Stimulated activated CD4-positive, alpha-beta T cell treated with anti-CD3 and anti-CD28 coated beads, Interleukin-2, amount 100 ng/mL, for 4 hours (primary cell): ENCODE results near the gene RPS10.
"Not testable (repeated sequence)": the region's sequence is repeated elsewhere in the genome, so short reads cannot be mapped to it uniquely, and the experiment has no call there.

ENCODE experiments used
- DNase-seq: peaks from one replicate; pipeline ENCODE4 v3.0.0-alpha.2; 2020; ENCODE audit warnings: low read depth

Gene RPS10

DNA sequence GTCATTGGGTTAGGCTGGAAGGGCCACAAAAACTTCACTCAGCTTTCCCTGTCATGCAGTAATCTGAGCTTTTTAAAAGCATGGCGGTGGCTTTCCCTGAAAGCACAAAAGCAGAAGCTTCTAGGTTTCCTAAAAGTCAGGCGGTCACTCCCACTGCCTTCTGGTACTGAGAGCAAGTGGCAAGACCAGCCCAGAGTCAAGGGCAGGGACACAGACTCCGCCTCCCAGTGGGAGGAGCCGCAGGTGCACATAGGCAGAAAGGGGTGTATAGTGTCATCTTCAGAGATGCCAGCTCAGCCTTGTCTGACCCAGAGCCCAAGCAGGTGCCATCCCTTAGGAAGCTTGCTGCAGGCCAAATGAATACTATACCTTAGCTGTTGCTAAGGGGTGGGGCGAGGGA lies 22.0 kb upstream of the RPS10 start:
- no peak for DNase-seq

DNA sequence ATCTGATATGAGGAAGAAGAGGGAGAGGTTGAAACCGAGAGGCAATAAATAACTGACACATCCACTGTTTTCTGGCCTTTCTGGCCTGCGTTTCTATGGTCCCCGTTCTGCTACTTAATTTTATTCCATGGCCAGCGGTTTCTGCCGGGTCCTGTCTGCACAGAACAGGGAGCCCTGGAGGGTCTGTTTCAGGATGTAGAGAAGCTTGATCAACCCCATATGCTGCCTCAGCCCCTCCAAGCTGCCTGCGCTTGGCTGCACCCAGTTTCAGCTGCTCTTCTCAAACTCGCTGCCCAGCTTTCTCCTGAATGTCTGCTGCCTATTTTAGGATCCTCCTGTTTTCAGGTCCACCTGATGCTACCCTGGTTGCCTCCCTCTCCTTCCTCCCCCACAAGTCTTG lies 21.5 kb upstream of the RPS10 start:
- no peak for DNase-seq

DNA sequence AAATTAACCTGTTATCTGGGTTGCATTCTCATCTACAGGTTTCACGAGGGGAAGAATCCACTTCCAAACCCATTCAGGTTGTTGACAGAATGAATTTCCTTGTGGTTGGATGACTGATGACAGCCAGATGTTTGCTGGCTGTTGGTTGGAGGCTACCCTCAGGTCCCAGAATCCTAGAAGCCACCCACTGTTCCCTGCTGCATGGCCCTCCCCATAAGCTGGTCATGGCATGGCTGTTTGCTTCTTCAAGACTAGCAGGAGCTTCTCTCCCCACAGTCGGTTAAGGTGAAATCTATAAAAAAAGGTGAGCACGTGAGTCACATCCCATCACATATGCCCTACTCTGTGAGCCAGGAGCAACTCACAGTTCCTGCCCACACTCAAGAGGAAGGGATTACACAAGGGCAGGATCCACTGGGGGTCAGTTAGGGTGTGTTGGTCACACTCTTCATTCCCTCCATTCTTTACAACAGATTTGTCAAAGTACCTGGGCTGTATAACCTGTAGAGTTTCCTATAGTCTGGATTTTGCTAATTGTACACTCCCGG lies 19.5 kb upstream of the RPS10 start:
- DNase-seq = no peak

DNA sequence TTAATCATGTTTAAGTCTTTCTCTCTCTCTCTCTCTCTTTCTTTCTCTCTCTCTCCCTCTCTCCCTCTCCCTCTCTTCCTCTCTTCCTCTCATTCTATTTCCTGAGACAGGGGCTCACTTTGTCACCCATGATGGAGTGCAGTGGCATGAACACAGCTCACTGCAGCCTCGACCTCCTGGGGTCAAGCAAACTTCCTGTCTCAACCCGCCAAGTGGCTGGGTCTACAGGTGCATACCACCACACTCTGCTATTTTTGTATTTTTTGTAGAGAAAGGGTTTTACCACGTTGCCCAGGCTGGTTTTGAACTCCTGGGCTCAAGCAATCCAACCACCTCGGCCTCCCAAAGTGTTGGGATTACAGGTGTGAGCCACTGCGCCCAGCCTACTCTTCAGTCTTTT lies 15.7 kb upstream of the RPS10 start:
- DNase-seq = no peak

DNA sequence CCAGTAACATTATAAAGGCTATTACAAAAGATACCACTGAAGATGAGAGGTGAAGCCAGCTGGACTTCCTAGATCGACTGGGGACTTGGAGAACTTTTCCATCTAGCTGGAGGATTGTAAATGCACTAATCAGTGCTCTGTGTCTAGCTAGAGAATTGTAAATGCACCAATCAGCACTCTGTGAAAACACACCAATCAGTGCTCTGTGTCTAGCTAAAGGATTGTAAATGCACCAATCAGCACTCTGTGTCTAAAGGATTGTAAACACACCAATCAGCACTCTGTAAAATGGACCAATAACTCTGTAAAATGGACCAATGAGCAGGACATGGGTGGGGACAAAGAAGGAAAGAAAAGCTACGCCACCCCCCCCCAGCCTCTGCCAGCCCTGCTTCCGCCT lies 13.6 kb upstream of the RPS10 start:
- no peak for DNase-seq

DNA sequence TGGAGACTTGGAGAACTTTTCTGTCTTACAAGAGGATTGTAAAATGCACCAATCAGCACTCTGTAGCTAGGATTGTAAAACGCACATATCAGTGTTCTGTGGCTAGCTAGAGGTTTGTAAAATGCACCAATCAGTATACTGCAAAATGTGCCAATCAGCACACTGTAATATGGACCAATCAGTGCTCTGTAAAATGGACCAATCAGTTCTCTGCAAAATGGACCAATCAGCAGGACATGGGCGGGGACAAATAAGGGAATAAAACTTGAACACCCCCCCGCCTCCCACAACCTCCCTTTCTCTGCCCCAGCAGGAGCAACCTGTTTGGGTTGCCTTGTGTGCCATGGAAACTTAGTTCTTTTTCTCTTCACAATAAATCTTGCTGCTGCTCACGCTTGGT lies 12.8 kb upstream of the RPS10 start:
- DNase-seq = no peak

DNA sequence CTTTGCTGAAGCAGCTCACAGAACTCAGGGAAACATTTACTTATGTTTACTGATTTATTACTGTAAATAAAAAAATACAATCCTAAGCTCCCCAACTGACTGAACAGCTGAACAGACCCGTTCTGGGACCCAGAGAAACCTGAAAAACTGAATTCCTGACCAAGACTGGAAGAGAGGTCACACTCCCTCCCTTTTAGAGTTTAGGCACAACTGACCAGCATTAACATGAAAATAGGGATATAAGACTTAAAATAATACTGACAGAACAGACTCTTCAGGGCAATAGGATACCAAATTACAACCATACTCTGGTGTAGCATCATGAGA lies 11.7 kb upstream of the RPS10 start:
- DNase-seq = no peak

DNA sequence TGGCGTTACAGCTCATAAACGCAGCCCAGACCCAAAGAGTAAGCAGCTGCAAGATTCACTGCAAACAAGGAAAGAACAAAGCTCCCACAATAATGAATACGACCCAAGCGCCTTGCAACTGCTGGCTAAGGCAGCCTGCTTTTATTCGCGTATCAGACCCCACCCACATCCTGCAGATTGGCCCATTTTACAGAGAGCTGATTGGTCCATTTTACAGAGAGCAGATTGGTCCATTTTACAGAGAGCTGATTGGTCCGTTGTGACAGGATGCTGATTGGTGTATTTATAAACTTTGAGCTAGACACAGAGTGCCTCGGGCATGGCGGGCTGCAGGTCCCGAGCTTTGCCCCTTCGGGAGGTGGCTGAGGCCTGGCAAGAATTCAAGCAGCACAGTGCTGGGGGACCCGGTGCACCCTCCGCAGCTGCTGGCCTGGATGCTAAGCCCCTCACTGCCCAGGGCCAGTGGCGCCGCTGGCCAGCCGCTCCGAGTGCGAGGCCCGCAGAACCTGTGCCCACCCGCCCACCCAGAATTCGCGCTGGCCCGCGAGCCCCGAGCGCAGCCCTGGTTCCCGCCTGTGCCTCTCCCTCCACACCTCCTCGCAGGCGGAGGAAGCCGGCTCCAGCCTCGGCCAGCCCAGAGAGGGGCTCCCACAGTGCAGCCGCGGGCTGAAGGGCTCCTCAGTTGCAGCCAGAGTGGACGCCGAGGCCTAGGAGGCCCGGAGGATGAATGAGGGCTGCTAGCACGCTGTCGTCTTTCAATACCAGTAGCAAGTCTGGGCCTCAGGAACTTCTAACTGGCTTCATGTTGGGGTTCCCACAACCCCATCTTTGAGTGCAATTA lies 11.2 kb upstream of the RPS10 start:
- no peak for DNase-seq

DNA sequence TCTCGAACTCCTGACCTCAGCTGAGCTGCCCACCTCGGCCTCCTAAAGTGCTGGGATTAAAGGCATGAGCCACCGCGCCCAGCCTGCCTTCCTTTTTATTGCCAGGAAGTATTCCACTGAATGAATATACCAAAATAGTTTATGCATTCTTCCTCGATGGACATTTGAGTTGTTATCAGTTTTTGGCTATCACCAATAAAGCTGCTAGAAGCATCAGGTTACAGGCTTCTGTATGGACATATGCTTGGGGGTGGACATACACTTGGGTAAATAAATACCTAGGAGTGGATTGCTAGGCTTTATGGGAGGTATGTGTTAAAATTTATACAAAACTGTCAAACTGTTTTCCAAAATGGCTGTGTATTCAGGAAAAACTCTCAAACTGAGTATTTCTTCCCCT lies 10.0 kb upstream of the RPS10 start:
- no peak for DNase-seq

DNA sequence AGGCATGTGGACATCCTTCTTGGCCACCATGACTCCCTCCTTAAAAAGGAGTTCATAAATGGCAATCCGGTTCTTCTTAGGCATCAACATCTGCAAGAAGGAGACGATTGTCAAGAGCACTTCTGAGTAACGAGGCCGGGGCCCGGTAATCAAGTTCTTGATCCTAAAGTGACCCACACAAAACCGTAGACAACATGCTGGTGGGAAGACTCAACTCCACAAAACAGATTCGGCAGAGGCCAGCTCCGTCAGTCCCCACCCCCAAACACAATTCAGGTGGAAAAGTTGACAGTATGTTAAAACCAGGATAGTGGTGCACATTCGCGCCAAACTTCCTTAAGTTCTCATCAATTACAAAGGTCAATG lies 754 bp downstream of the RPS10 start:
- no peak for DNase-seq

DNA sequence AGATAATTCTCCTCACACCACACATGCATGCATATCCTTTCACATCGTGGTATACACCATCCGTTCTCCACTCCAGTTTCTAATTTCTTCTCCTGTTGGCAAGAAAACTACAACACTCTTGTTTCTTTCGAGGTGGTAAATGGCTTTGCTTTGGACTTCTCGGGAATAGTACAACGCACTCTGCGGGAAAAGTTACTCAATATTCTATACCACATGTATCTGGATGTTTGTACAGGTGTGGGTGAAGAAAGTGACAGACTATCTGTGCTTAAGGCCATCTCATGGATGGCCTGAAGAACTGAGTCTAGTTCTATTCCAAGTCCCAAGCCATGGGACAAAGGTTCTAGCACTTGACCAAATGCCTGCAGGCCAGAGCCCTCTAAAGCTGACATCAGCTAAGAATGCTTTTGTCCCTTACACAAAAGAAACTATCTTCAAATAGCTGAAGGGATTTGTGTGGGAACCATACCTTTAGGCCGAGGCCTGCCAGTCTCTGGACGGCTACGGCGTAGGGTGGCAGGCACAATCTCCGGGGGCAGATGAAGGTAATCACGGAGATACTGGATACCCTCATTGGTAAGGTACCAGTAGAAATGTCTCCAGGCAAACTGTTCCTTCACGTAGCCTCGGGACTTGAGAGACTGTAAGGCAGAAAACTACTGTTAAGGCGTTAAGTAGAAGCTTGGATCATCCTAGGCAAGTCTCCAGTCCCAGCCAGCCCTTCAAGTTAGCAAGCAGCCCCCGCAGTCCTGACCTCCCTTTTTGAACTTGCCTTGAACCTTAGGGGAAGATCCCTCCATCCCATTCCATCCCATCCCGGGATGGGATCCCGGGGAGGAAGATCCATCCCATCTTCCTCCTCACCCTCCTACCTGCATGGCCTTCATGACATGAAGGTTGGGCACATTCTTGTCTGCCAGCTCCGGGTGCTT lies 1.4 kb downstream of the RPS10 start:
- DNase-seq = no peak

DNA sequence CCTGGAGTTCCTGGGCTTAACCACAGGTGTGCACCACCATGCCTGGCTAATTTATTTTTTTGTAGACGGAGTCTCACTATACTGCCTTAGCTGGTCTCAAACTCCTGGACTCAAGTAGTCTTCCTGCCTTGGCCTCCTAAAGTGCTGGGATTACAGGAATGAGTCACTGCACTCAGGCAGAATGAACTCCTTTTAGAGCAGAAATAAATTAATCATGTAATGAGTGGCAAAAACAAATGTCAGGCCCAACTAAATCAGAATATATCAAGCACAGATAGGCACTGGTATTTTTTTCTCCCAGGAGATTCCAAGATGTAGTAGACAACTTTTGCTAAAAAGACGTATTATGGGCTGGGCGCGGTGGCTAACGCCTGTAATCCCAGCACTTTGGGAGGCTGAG lies 2.6 kb downstream of the RPS10 start:
- no peak for DNase-seq

DNA sequence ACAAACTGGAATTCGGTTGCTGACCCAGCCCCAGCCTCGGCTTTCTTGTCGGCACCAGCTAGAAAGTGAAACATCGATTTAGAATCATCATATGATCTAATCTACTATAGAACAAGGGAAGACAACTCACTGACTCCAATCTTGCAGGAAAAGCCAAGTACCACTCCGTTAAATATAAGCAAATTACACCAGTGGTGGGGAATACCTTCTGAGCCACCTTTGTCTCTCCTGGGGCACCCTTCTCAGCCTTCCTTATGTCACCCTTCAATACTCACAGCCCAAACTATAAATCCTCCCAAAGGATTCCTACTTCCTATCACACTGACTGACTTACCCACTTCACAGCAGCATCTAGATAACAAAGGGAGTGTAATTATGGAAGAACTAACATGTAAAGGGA lies 7.5 kb downstream of the RPS10 start:
- DNase-seq = no peak

DNA sequence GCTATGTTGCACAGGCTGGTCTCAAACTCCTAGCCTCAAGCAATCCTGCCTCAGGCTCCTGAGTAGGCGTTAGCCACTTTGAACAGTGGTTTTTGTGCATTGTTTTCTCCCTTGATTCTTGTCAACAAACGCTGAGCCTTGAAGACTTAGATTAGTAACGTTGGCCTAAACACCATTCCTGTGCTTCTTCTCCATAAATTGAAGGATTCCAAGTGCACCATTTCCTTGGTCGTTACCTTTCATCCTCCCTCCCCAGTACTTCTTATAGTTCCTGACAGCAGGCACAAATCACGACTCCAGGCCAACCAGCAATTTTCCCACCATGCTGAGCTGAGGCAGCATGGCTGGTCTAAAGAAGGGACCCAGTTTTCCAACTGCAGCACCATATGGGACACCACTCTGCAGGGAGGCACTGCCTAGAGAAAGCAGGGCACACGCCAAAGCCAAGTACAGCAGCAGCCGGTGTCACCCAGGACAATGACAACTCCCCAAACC lies 8.9 kb downstream of the RPS10 start:
- DNase-seq = no peak

DNA sequence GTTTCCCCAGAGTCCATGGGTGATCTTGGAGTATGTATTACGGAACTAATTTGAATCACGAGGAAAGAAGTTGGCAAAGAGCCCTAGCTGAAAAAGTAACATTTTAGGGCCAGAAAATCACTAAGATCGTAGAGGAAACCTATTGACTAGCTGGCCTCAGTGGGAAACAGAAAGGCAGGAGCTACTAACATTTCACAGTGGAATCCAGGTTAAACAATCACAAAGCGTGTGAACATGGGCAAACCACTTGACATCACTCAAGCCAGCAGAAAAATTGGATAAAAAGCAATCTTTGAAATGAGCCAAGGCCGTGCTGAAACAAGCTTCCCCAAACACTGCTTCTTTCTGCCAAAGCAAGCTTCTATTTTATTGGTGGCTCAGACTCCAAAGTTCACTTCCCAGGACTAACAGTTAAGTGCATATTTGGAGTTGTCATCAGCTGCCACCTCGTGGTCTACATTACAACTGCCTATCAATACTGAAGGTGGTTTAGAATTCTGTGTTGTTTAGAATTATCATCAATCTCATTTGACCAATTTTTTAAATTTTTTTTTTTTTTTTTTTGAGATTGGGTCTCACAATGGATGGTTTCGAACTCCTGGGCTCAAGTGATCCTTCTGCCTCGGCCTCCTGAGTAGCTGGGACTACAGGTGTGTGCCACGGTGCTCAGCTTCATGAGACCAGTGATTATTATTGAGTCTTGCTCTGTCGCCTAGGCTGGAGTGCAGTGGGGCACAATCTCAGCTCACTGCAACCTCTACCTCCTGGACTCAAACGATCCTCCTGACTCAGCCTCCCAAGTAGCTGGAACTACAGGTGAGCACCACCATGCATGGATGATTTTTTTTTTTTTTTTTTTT lies 10.6 kb downstream of the RPS10 start:
- no peak for DNase-seq

DNA sequence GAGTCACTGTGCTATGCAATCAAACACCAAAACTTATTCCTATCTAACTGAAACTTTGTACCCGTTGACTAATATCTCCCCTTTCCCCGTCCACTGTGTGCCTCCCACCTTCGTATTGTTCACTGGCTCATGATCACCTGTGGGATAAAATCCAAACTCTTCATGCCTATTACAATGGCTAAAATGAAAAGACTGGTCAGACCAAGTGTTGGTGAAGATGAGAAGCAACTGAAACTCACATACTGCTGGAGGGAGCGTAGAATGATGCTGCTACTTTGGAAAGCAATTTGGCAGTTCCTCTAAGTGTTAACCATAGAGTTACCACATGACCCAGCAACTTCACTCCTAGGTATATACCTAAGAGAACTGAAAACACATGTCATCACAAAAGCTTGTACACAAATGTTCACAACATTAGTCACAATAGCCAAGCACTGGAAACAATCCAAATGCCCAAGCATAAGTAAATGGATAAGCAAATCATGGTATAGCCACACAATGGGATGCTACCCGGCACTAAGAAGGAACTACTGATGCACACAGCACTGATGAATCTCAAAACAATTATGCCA lies 13.1 kb downstream of the RPS10 start:
- DNase-seq = no peak

DNA sequence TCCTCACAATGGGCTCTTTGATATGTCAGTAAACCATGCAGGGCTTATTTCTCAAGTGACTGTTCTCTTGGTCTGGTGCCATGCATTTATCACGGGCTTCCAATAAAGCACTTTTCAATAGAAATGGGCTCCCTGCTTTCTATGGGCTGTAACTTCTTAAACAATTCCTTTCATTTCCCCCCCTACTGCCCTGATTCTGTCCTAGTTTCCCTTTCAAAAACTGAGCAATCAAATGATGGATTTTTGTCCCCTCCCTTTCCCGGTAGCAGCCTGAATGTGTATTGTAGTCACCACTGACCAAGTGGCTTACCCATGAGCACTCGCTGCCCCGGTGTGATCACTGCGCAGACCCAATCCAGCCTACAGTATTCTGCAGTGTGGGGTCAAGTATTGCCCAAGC lies 13.9 kb downstream of the RPS10 start:
- DNase-seq = no peak

DNA sequence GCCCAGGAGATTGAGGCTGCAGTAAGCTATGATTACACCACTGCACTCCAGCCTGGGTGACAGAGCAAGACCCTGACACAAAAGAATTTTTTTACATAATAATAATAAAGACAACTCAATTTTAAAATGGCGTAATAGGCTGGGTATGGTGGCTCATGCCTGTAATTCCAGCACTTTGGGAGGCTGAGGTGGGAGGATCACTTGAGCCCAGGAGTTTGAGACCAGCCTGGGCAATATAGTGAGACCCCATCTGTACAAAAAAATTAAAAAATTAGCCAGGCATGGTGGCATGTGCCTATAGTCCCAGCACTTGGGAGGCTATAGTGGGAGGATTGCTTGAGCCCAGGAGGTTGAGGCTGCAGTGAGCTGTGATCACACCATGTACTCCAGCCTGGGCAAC lies 18.0 kb downstream of the RPS10 start:
- not testable (repeated sequence) for DNase-seq

DNA sequence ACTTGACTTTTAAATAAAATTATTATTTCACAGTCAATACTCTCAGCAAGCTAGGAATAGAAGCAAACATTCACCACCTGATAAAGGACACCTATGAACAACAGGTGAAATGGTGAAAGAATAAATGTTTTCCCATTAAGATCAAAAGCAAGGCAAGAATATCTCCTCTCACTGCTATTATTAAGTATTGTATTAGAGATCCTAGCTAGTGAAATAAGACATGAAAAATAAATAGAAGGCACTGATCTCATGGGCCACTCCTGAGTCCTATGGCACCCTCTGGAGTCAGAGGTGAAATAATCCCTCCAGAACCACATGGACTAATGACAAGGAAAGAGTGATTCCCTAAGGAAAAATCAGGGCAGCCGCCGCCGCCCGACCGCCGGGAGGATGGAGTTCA lies 29.4 kb downstream of the RPS10 start:
- DNase-seq = no peak

DNA sequence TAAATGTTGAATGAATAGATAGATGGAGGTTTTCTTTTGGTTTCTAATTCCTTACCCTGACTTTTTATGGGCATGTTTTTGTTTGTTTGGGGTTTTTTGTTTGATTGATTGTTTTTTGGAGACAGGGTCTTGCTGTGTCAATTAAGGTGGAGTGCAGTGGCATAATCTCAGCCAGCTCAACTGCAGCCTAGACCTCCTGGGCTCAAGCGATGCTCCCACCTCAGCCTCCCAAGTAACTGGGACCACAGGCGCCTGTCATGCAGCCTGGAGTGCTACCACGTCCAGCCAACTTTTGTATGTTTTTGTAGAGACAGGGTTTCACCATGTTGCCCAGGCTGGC lies 31.9 kb downstream of the RPS10 start:
- DNase-seq = no peak

DNA sequence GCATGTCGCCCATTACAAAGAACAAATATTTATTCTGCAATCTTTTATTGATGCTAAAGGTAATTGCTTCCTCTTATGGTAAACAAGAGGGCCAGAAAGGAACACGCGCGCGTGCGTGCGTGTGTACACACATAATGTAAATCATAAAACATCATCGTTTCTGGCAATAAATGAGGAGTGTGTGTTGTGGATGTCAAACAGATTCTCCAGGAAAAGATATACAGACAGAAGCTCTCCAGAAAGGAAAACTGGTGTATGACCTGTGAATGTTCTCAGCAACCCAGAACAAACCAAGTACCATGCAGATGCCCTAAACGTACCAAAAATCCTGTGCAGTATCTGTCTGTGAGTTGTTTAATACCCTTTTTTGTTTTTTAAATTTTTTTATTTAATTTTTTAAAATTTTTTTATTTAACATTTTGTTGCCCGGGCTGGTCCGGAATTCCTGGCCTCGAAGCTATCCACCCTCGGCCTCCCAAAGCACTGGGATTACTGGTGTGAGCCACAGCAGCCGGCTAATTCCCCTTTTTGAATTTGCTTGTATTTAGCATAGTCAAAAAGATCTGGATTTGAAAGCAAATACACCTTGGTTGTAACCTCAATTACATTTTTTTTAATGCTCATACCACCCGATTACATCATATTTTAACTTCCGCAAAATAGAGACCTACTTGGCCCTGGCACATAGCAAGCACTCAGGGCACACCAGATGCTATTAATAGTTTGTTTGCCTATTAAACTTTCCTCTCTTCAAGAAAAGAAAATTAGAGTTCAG lies 32.5 kb downstream of the RPS10 start:
- no peak for DNase-seq
